CD4-positive, alpha-beta T cell (primary cell): ENCODE measurements around the gene METRNL. TPM values are rescaled to one million over a fixed set of nuclear protein-coding genes. Genes with fewer than 3 reads are reported as not detected.

Experiments
- ATAC-seq: fragments of 200-7000 bp; cut with Tn5 transposase; one replicate; pipeline ENCODE4 v1.10.0; 2022; ENCODE audit warnings: mild to moderate bottlenecking; ENCODE audit not compliant: poor library complexity
- CTCF ChIA-PET: fragments of 350-600 bp; sonication (Branson Sonifier 250); formaldehyde crosslinking; loops from one replicate; lab custom pipeline; 2021; ENCODE audit warnings: antibody characterized with exemption, inconsistent platforms; lab: Charles Lee
- POLR2A ChIA-PET: fragments of 350-600 bp; sonication (Branson Sonifier 250); formaldehyde crosslinking; loops from one replicate; lab custom pipeline; 2021; ENCODE audit warnings: antibody characterized with exemption, inconsistent platforms; lab: Charles Lee
- DNase-seq, 14 experiments: peaks; one replicate each; pipeline ENCODE4 v3.0.0-alpha.2; 2013 to 2020; ENCODE audit warnings: mixed read lengths in 2 of 14
- H3K27ac ChIP-seq, 2 donors: one replicate each; pipeline versions ENCODE4 v1.5.1 to v1.7.0; 2013; ENCODE audit warnings: low read length in 2 of 2, low read depth in 1 of 2, mild to moderate bottlenecking in 1 of 2
- H3K27me3 ChIP-seq, 2 experiments: 1 replicate in 1 of 2; 2 replicates in 1 of 2; pipeline versions ENCODE4 v1.6.1 to v1.7.0; 2013; ENCODE audit warnings: low read length in 2 of 2, control low read depth in 1 of 2, mild to moderate bottlenecking in 1 of 2, moderate library complexity in 1 of 2; ENCODE audit not compliant: insufficient read depth in 2 of 2, control insufficient read depth in 1 of 2
- H3K36me3 ChIP-seq: one replicate; pipeline ENCODE4 v1.6.1; 2013; ENCODE audit warnings: low read length, control low read depth; ENCODE audit not compliant: insufficient read depth
- H3K4me1 ChIP-seq: one replicate; pipeline ENCODE4 v1.6.1; 2013; ENCODE audit warnings: low read length, control low read depth; ENCODE audit not compliant: insufficient read depth
- H3K4me3 ChIP-seq: one replicate; pipeline ENCODE4 v1.5.1; 2013; ENCODE audit warnings: mild to moderate bottlenecking, low read length, moderate library complexity
- H3K9me3 ChIP-seq, 2 experiments: 1 replicate in 1 of 2; 2 replicates in 1 of 2; pipeline versions ENCODE4 v1.6.1 to v1.7.0; 2013; ENCODE audit warnings: low read length in 2 of 2, mild to moderate bottlenecking in 2 of 2, control low read depth in 1 of 2, moderate library complexity in 1 of 2; ENCODE audit not compliant: control insufficient read depth in 1 of 2, insufficient read depth in 1 of 2
- H3K27ac Mint-ChIP-seq: one replicate; pipeline ENCODE4 v1.8.0; 2020; ENCODE audit warnings: mixed read lengths
- H3K27me3 Mint-ChIP-seq: one replicate; pipeline ENCODE4 v1.8.0; 2021; ENCODE audit warnings: mixed read lengths
- H3K36me3 Mint-ChIP-seq: one replicate; pipeline ENCODE4 v1.8.0; 2021; ENCODE audit warnings: low read depth, mixed read lengths
- H3K4me1 Mint-ChIP-seq: one replicate; pipeline ENCODE4 v1.8.0; 2021; ENCODE audit warnings: low read depth, mixed read lengths
- H3K4me3 Mint-ChIP-seq: one replicate; pipeline ENCODE4 v1.8.0; 2020; ENCODE audit warnings: mild to moderate bottlenecking, mixed read lengths
- H3K9me3 Mint-ChIP-seq: one replicate; pipeline ENCODE4 v1.8.0; 2020; ENCODE audit warnings: mixed read lengths
- intact Hi-C, 2 experiments: fragments of 100-400 bp; cut with DNase I in 1 of 2; cut with micrococcal nuclease in 1 of 2; formaldehyde crosslinking; loops; one replicate each; pipeline versions ENCODE4 v1.15.1 to v1.9.0; 2023 to 2025; cut with DNase I, micrococcal nuclease
- total RNA-seq, 174 experiments: library from RNA in 2 of 174; stranded (reverse) in 2 of 174; gene quantifications; one replicate each; pipeline ENCODE4 v1.2.3 and lab custom pipeline; 2021 to 2026
- TF ChIP-seq, protein P1 (sequence below): fragments of 200-600 bp; IDR thresholded peaks from one replicate; pipeline ENCODE4 v1.8.0; 2022; ENCODE audit warnings: antibody characterized with exemption, mild to moderate bottlenecking

The METRNL gene
- total RNA-seq, 2 experiments from 2014 or later: 24.5 to 26.9 TPM

DNA sequence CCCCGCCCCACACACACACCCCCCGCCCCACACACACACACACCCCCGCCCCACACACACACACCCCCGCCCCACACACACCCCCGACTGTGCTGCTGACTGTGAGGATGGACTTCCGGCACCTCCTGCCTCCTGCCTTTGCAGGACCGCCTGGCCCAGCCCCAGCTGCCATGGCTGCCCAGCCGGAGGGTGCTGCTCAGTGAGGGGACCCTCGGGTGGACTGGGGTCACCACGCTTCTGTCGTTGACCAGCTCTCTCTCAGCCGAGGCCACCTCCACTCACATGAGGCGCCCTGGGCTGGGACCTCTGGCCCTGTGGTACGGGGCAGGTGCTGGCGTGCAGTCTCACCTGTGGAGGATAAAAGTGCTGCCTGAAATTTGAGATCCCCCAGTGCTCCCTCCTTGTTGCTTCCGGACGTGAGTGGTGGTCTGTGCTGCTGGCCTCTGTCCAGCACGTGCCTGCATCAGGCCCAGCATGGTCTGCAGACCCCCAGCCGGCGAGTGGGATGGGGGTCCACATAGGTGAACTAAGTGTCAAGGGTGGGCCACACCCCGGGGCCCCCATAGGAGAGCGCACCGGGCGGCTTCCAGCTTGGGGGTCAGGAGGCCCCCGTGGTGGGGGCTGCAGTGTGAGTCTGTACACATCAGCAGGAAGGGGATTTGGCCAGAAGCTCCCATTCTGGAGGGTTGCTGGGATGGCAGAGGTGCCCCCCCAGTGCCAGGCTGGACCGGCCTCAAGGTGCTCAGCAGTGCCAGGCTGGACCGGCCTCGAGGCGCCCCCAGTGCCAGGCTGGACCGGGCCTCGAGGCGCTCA lies 11.2 kb downstream of the METRNL start:
- H3K4me1 Mint-ChIP-seq: no peaks in the 10 kb centered on the region
- POLR2A ChIA-PET: no interaction called here
- H3K27ac Mint-ChIP-seq: no peak overlapping the region
- Histone ChIP-seq H3K27ac (no peak overlapping the region), H3K4me3 (no peak overlapping the region), H3K27me3 (no peaks in the 10 kb centered on the region), H3K36me3 (peaks cover 15% of the 10 kb centered on the region), H3K9me3 (no peaks in the 10 kb centered on the region), H3K4me1 (peaks cover 12% of the 10 kb centered on the region)
- H3K4me3 Mint-ChIP-seq: no peak overlapping the region
- no peaks in the 10 kb centered on the region for H3K9me3 Mint-ChIP-seq
- intact Hi-C loops: no loop called here
- DNase-seq (no peak), ATAC-seq (no peak)
- CTCF ChIA-PET: no interaction called here
- H3K36me3 Mint-ChIP-seq: no peaks in the 10 kb centered on the region
- TF ChIP-seq, protein P1, sequence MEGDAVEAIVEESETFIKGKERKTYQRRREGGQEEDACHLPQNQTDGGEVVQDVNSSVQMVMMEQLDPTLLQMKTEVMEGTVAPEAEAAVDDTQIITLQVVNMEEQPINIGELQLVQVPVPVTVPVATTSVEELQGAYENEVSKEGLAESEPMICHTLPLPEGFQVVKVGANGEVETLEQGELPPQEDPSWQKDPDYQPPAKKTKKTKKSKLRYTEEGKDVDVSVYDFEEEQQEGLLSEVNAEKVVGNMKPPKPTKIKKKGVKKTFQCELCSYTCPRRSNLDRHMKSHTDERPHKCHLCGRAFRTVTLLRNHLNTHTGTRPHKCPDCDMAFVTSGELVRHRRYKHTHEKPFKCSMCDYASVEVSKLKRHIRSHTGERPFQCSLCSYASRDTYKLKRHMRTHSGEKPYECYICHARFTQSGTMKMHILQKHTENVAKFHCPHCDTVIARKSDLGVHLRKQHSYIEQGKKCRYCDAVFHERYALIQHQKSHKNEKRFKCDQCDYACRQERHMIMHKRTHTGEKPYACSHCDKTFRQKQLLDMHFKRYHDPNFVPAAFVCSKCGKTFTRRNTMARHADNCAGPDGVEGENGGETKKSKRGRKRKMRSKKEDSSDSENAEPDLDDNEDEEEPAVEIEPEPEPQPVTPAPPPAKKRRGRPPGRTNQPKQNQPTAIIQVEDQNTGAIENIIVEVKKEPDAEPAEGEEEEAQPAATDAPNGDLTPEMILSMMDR: no peak
- H3K27me3 Mint-ChIP-seq: no peaks in the 10 kb centered on the region

DNA sequence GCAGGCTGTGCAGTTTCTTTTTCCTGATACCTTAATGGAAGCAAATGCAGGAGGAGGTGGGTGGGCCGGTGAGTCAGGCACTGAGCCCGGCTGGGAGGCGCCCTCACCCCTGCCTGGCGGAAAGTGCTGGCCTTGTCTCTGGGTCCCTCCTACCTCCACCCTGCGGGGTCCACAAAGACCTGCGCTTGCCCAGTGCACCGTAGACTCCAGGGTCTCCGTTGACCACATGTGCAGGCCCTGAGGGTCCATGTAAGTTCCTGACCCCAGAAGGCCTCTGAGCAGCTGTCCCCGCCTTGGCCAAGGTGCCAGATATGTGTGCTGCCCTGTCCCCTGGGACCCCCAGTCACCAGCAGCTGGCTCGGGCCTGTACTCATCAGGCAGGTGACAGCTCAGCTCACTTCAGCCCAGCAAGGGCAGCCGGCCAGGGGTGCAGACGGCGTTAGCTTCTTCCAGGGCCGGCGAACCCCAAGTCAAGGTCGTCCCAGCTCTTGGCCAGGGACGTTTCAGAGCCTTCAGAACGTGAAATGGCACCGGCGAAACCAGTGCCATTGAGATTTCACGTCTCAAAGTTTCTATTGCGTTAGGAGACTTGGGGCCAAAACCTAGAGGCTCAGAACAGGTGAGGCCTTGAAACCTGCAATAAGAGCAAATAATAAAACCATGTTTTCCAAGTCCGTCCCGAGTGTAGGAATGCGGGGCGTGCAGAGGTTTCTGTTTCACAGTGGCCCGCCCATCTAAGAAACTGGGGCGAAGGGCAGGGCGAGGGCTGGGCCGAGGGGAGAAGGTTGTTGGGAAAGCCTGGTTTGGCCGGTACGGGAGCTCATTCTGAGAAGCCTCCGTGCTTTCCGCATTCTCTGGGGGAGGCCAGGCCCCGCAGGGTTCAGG lies 12.1 kb downstream of the METRNL start:
- DNase-seq (no peak), ATAC-seq (no peak)
- ChIA-PET CTCF (no interaction called here), POLR2A (no interaction called here)
- Mint-ChIP-seq H3K4me1 (no peaks in the 10 kb centered on the region), H3K9me3 (no peaks in the 10 kb centered on the region), H3K27me3 (no peaks in the 10 kb centered on the region), H3K36me3 (no peaks in the 10 kb centered on the region), H3K4me3 (no peak overlapping the region), H3K27ac (no peak overlapping the region)
- intact Hi-C loops: no loop called here
- no peak overlapping the region for H3K4me3 ChIP-seq
- peaks cover 15% of the 10 kb centered on the region for H3K36me3 ChIP-seq
- H3K27me3 ChIP-seq: no peaks in the 10 kb centered on the region
- TF ChIP-seq, protein P1: no peak
- H3K4me1 ChIP-seq: peaks cover 12% of the 10 kb centered on the region
- H3K9me3 ChIP-seq: peaks cover 0 to 4% of the 10 kb centered on the region in 2 experiments
- H3K27ac ChIP-seq: no peak overlapping the region

DNA sequence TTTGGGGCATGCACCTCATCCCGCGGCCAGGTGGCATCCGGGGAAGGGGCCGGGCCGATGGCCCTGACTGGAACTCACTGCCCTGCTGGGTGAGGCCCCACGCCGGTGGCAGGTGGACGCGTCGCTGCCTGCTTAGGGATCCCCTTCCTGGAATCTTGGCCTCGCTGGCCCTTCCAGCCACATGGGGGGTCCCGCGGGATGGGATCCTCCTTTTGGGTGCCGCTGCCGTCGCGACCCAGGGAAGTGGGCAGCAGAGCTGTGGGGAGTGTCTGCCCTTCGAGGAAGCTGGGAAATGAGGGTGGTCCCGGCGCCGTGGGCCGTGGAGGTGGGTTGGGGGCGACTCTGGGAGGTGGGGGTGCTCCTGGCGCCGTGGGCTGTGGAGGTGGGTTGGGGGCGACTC lies 12.8 kb downstream of the METRNL start:
- Histone ChIP-seq H3K4me1 (peaks cover 12% of the 10 kb centered on the region), H3K36me3 (peaks cover 15% of the 10 kb centered on the region), H3K27ac (no peak overlapping the region), H3K4me3 (no peak overlapping the region), H3K27me3 (no peaks in the 10 kb centered on the region), H3K9me3 (peaks cover 0 to 7% of the 10 kb centered on the region in 2 experiments)
- no peak for DNase-seq
- Mint-ChIP-seq H3K4me3 (no peak overlapping the region), H3K27me3 (no peaks in the 10 kb centered on the region), H3K27ac (no peak overlapping the region), H3K9me3 (no peaks in the 10 kb centered on the region), H3K36me3 (no peaks in the 10 kb centered on the region), H3K4me1 (no peaks in the 10 kb centered on the region)
- intact Hi-C loops: no loop called here
- ATAC-seq: no peak
- CTCF ChIA-PET: no interaction called here
- TF ChIP-seq, protein P1: no peak
- POLR2A ChIA-PET: no interaction called here
